ENCODE data around the gene MARK4.

MARK4 gene

DNA sequence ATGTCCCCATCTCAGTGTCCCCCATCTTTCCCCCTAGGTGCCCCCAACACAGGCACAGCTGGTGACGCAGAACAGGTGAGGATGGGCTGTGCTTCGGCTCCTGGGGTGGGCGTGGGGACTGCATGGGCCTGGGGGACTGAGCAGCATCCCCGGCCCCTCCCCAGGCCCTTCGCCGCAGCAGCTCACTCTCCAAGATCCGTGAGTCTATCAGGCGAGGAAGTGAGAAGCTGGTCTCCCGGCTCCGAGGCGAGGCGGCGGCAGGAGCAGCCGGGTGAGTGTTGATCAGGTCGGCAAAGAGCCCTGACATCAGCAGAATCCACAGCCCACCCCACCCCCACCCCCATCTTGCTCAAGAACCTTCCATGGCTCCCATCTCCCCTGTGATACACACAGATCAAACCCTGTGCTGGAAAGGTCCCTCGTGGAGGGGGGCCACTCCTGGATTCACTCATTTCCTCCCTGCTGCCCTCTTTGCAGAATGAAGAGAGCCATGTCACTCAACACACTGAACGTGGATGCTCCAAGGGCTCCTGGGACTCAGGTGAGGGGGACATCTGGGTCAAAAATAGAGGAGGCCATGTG lies 99.5 kb downstream of the MARK4 start:
- H3K4me3 ChIP-seq (ENCODE audit: extremely low read depth, insufficient read depth, low read length, poor library complexity, severe bottlenecking) = no peak overlapping the region
- no peak overlapping the region for H3K27ac ChIP-seq (ENCODE audit: low read depth, low read length, severe bottlenecking)
- no peaks in the 10 kb centered on the region for H3K4me1 ChIP-seq (ENCODE audit: control insufficient read depth, insufficient read depth, low read length, poor library complexity, severe bottlenecking)
- H3K36me3 ChIP-seq (ENCODE audit: control insufficient read depth, insufficient read depth, low read length) = peaks cover 47% of the 10 kb centered on the region
- no peaks in the 10 kb centered on the region for H3K9me3 ChIP-seq (ENCODE audit: control insufficient read depth, low read length)
- WGBS, 2 experiments (ENCODE audit: insufficient coverage in 2 of 2) = 93% methylated on average over 7 to 17 of the region's 17 CpGs

DNA sequence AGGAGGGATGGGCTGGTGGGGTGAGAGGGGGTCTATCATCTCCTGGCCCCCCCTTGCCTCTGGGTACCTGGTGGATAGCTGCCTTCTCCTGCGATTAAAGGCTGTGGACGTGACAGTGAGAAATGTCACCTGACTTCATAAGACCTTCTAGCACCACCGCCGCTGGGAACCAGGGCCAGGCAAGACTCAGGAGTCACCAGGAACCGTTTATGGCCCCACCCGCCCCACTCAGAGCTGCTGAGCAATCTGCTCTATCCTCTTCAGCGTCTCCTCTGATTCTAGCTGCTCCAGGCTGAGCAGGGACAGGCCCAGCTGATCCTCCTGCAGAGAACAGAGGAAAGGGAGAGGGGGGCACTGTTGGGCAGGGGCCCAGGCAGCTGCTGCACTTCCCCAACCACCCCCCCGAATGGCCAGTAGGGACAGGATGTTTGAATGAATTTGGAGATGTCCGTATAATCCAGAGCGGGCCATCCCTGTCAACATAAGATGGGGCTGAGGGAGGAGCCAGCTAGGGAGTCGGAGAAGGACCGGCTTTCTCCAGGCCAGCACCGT lies 100.4 kb downstream of the MARK4 start:
- peaks cover 56% of the 10 kb centered on the region for H3K36me3 ChIP-seq (ENCODE audit: control insufficient read depth, insufficient read depth, low read length)
- H3K4me3 ChIP-seq (ENCODE audit: extremely low read depth, insufficient read depth, low read length, poor library complexity, severe bottlenecking) = no peak overlapping the region
- no peaks in the 10 kb centered on the region for H3K9me3 ChIP-seq (ENCODE audit: control insufficient read depth, low read length)
- no peaks in the 10 kb centered on the region for H3K4me1 ChIP-seq (ENCODE audit: control insufficient read depth, insufficient read depth, low read length, poor library complexity, severe bottlenecking)
- H3K27ac ChIP-seq (ENCODE audit: low read depth, low read length, severe bottlenecking) = no peak overlapping the region
- 89 to 93% methylated on average over 7 to 13 of the region's 13 CpGs for WGBS, 2 experiments (ENCODE audit: insufficient coverage in 2 of 2)

- Histone ChIP-seq H3K4me3 (ENCODE audit: extremely low read depth, insufficient read depth, low read length, poor library complexity, severe bottlenecking) (no peak overlapping the region), H3K9me3 (ENCODE audit: control insufficient read depth, low read length) (no peaks in the 10 kb centered on the region), H3K36me3 (ENCODE audit: control insufficient read depth, insufficient read depth, low read length) (peaks cover 62% of the 10 kb centered on the region), H3K4me1 (ENCODE audit: control insufficient read depth, insufficient read depth, low read length, poor library complexity, severe bottlenecking) (no peaks in the 10 kb centered on the region), H3K27ac (ENCODE audit: low read depth, low read length, severe bottlenecking) (no peak overlapping the region)
- WGBS, 2 experiments (ENCODE audit: insufficient coverage in 2 of 2) = 88 to 90% methylated on average over 12 to 15 of the region's 15 CpGs
Observed at GRCh38 chr19:45352062-45352461, 101.0 kb downstream of the MARK4 start.

DNA sequence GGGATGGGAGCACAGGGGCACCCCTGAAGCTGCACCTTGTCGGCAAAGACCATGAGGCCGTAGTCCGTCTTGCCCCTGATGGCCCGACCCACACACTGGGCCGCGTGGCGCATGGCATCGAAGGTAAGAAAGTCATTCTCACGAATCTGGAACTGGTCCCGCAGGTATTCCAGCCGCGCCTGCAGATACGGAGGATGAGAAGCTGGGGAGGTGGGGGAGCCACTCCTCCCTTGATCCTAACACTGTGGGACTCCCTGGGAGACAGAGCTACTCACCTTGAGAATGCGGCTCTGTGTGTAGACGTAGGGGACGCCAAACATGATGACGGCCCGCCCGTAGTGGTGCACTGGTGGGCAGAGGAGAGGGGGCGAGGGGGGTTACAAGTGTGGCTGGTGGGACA lies 101.4 kb downstream of the MARK4 start:
- Histone ChIP-seq H3K36me3 (ENCODE audit: control insufficient read depth, insufficient read depth, low read length) (peaks cover 66% of the 10 kb centered on the region), H3K9me3 (ENCODE audit: control insufficient read depth, low read length) (no peaks in the 10 kb centered on the region), H3K27ac (ENCODE audit: low read depth, low read length, severe bottlenecking) (no peak overlapping the region), H3K4me3 (ENCODE audit: extremely low read depth, insufficient read depth, low read length, poor library complexity, severe bottlenecking) (no peak overlapping the region), H3K4me1 (ENCODE audit: control insufficient read depth, insufficient read depth, low read length, poor library complexity, severe bottlenecking) (no peaks in the 10 kb centered on the region)
- WGBS, 2 experiments (ENCODE audit: insufficient coverage in 2 of 2) = 98 to 99% methylated on average over 9 to 20 of the region's 20 CpGs

DNA sequence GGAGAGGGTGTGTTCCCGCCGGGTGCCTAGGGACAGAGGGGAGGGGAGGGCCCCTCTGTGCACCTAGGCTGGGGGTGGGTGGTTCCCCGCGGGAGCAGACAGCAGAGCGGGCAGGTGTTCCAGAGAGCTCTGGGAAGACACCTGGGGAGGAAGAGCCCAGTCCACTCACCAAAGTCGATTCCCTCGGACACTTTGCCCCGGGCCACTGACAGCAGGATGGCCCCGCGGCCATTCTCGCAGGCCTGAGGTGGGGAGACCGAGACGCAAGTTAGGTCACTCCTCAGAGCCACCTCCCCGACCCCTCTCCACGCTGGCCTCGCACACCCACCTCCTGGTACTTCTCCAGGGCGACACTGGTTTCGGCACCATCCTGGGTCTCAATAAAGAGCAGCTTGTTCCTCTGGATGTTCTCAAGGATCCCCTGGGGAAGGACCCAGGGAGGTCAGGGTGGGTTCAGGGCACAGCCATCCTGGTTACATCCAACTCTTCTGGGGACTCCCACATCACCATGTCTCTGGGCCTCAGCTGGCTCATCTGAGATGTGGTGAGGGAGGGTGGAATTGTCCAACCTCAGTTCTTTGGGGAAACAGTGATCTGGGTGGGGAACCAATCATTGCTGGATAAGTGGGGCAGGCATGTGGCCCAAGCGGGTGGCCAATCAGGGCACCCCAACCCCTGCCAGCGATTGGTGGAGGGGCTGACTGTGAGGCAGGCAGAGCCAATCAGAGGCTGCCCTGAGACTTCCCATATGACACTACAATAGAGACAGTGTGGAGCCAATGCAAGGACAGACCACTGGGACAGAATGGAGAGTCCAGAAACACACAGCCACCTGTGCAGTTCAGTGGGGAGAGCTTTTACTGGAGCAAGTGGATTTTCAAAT lies 102.1 kb downstream of the MARK4 start:
- H3K4me1 ChIP-seq (ENCODE audit: control insufficient read depth, insufficient read depth, low read length, poor library complexity, severe bottlenecking) = no peaks in the 10 kb centered on the region
- H3K36me3 ChIP-seq (ENCODE audit: control insufficient read depth, insufficient read depth, low read length) = peaks cover 73% of the 10 kb centered on the region
- H3K9me3 ChIP-seq (ENCODE audit: control insufficient read depth, low read length) = no peaks in the 10 kb centered on the region
- WGBS, 2 experiments (ENCODE audit: insufficient coverage in 2 of 2) = 94 to 95% methylated on average over 11 to 19 of the region's 20 CpGs
- no peak overlapping the region for H3K27ac ChIP-seq (ENCODE audit: low read depth, low read length, severe bottlenecking)
- H3K4me3 ChIP-seq (ENCODE audit: extremely low read depth, insufficient read depth, low read length, poor library complexity, severe bottlenecking) = no peak overlapping the region

DNA sequence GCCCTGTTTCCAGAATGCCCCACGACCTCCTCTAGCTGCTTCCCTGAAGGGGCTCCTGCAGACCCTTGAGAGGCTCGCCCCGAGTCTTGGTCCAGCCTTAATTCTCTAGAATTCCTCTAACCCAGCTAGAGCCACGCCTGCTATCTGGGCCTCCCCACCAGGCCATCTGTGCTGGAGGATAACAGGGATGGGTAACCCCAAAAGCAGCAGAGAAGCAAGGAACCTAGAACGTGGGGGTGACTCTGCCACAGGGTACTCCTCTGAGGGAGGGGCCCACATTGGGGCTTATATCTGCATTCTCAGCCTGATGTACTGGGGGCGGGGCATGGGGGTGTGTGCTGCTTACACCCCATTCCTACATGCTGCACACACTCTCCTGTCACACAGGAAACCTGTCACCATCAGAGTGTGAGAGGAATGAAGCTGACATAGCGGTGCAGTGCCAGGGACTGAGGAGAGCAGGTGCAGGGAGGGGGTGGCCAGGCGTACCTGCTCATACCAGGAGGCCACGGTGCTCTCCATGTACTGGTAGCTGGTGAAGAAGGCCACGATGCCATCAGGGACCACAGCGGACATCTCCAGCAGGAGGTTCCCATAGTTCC lies 103.3 kb downstream of the MARK4 start:
- Histone ChIP-seq H3K4me3 (ENCODE audit: extremely low read depth, insufficient read depth, low read length, poor library complexity, severe bottlenecking) (no peak overlapping the region), H3K27ac (ENCODE audit: low read depth, low read length, severe bottlenecking) (no peak overlapping the region), H3K36me3 (ENCODE audit: control insufficient read depth, insufficient read depth, low read length) (peaks cover 83% of the 10 kb centered on the region), H3K9me3 (ENCODE audit: control insufficient read depth, low read length) (no peaks in the 10 kb centered on the region), H3K4me1 (ENCODE audit: control insufficient read depth, insufficient read depth, low read length, poor library complexity, severe bottlenecking) (no peaks in the 10 kb centered on the region)
- 95 to 98% methylated on average over 6 to 7 of the region's 11 CpGs for WGBS, 2 experiments (ENCODE audit: insufficient coverage in 2 of 2)
